ENCODE data around the gene NUP153.

GRCh38 chr6:17653198-17653882 lies 53.4 kb downstream of the NUP153 start:
- no peak for TF ChIP-seq CTCF (conservative IDR thresholded peaks at IDR 0.05)
- no peak for TF ChIP-seq ZFX (IDR thresholded peaks at IDR 0.05)

Measured in C4-2B (cell line).